ENCODE measurements around the gene UBC.
A peak's percentile ranks its signal among the peaks of the same experiment; 100 is the strongest.
"Not testable (repeated sequence)": the region's sequence is repeated elsewhere in the genome, so short reads cannot be mapped to it uniquely, and the experiment has no call there.

UBC gene

DNA sequence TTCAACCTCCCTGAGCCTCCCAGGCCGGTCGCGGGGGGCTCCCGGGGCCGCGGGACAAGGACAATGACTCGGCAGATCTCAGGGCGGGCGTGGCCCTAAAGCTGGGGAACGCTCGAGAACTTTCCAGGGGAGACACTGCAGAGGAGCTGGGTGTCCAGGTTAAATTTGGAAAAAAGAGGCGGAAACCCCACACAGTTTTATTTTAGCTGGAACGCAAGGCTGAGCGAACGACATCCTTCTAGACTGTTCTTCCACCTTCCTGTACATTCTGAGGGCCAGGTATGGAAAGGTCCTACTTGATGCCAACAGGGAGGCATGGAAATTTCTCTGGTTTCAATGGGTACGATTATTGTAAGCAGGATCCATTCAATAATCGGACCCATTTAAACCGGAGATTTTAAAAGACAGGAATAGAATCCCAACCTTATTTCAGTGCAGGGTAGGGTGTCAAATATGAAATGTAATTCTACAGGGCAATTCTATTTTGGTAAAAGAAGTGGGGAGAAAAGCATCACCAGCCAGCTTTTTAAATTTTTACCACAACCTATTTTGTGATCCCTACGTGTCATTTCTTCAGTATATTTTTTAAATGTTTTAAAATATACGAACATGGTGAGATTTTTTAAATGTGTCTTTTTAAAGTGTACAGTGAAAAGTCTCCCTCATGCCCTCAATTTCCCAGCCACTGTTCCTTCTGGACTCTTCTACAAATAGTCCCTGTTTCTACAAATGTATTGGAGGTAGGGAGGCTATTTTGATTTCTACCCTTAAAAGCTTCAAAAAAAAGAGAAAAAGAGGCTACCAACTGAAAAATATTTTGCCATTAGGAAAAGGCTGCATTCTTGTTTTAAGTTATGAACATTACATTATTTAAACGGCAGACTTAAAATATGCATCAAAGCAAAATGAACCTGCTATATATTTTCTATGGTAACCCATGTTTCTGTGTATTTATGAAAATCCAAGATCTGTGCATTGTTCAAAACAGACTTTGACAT is 1.1 kb upstream of the UBC start:
- peak; percentile 55 for DNase-seq (ENCODE audit: low read depth)

DNA sequence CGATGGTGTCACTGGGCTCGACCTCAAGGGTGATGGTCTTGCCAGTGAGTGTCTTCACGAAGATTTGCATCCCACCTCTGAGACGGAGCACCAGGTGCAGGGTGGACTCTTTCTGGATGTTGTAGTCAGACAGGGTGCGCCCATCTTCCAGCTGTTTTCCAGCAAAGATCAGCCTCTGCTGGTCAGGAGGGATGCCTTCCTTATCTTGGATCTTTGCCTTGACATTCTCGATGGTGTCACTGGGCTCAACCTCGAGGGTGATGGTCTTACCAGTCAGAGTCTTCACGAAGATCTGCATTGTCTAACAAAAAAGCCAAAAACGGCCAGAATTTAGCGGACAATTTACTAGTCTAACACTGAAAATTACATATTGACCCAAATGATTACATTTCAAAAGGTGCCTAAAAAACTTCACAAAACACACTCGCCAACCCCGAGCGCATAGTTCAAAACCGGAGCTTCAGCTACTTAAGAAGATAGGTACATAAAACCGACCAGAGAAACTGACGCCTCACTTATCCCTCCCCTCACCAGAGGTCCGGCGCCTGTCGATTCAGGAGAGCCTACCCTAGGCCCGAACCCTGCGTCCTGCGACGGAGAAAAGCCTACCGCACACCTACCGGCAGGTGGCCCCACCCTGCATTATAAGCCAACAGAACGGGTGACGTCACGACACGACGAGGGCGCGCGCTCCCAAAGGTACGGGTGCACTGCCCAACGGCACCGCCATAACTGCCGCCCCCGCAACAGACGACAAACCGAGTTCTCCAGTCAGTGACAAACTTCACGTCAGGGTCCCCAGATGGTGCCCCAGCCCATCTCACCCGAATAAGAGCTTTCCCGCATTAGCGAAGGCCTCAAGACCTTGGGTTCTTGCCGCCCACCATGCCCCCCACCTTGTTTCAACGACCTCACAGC is 717 bp downstream of the UBC start:
- no peak for DNase-seq (ENCODE audit: low read depth)

DNA sequence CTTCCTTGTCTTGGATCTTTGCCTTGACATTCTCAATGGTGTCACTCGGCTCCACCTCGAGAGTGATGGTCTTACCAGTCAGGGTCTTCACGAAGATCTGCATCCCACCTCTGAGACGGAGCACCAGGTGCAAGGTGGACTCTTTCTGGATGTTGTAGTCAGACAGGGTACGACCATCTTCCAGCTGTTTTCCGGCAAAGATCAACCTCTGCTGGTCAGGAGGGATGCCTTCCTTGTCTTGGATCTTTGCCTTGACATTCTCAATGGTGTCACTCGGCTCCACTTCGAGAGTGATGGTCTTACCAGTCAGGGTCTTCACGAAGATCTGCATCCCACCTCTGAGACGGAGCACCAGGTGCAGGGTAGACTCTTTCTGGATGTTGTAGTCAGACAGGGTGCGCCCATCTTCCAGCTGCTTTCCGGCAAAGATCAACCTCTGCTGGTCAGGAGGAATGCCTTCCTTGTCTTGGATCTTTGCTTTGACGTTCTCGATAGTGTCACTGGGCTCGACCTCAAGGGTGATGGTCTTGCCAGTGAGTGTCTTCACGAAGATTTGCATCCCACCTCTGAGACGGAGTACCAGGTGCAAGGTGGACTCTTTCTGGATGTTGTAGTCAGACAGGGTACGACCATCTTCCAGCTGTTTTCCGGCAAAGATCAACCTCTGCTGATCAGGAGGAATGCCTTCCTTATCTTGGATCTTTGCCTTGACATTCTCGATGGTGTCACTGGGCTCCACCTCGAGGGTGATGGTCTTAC is 1.7 kb downstream of the UBC start:
- not testable (repeated sequence) for DNase-seq (ENCODE audit: low read depth)

DNA sequence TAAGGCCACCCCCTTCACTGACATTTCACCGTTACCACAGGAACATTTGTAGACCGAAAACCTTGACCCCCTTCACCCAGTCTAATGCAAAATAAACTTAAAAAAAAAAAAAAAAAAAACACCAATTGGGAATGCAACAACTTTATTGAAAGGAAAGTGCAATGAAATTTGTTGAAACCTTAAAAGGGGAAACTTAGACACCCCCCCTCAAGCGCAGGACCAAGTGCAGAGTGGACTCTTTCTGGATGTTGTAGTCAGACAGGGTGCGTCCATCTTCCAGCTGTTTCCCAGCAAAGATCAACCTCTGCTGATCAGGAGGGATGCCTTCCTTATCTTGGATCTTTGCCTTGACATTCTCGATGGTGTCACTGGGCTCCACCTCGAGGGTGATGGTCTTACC is 2.9 kb downstream of the UBC start:
- DNase-seq (ENCODE audit: low read depth) = not testable (repeated sequence)

DNA sequence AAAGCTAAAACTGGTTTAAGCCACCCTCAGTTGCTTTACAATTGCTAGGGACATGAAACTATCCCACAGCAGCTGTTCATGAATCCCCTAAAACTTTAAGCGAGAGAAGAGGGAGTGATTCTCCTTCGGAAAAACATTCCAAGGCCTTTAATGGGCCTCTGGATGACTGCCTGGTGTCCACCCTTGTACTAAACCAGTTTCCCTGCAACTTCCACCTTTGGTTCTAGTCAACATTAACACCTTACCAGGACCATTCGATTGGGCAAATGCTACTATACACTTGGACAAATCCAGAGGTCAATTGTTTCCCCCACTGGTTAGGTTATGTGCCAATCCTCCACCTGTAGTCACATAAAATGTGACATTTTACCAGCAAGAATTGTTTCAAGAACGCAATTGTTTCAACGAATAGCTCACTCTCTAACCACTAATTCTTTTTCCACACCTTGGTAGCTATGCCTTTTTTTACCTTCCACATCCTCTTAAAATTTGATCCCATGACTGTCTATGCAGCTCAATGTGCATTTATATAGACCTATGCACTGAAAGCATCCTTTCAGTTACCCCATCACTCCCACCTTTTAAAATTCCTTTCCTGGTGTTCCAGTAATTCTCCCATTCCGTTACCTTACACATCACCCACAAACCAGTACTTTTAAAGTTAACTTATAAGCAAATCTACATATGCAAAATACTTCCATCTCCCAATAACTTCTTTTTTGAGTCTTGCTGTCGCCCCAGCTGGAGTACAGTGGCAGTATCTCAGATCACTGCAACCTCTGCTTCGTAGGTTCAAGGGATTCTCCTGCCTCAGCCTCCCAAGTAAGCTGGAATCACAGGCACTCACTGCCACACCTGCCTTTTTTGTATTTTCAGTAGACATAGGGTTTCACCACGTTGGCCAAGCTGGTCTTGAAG is 3.6 kb downstream of the UBC start:
- DNase-seq (ENCODE audit: low read depth) = no peak

DNA sequence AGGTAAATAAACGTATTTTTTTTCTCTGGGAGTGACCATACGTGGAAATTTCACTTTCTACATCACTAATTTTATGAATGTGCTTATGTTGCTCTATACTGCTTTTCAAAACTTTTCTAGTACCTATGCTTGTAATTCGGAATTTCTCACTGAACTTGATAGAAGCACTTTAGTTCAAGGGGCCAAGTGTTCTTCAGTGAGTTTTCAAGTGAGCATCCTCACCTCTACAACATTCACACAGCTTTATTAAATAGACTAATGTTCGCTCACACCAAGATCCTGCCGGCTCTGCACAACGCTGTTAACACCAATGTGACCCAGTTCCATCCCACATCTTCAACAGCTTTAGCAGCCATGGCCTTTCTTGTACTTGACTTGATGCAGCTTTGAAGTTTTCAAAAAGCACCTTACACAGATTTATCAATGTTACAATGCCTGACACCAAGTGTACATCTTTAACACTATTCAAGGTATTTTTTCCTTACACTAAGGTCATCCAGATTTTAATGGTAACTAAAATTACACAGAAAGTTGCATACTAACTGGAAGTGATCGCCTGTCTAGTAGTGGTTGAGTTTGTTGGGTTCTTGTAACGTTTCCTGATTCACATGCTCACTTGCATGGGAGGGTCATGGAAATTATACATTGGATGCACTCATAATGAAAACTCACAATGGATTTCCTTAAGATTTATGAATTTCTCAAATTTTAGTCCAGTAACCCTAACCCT is 4.5 kb downstream of the UBC start:
- no peak for DNase-seq (ENCODE audit: low read depth)

DNA sequence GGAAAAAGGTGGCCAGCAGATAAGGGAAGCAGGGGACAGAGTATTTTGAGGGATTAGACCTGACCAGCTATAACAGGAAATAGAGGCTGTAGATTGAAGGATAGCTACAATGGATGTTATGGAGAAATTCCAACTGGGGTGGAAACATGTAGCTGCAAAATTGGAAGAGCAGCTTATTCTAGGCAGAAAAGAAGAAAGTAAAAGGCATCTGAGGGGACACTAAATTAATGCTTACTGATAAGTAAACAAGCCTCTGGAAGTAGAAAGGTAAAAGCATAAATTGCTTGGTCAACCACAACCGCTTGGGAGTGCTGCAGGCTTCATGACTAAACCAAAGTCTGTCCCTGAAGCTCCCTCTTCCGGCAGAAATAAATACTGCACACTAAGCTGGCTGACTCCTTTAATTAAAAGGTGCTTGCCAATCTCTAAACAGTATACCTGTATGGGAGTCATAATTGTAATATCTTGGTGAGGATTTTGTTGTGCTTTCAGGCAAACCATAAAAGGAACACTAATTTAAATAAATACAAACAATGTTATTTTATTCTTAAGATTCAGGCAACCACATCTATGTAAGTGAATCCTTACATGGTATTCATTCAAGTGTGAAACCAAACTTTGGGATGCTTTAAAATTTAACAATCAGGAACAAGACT is 7.7 kb downstream of the UBC start:
- DNase-seq (ENCODE audit: low read depth) = peak; percentile 78

DNA sequence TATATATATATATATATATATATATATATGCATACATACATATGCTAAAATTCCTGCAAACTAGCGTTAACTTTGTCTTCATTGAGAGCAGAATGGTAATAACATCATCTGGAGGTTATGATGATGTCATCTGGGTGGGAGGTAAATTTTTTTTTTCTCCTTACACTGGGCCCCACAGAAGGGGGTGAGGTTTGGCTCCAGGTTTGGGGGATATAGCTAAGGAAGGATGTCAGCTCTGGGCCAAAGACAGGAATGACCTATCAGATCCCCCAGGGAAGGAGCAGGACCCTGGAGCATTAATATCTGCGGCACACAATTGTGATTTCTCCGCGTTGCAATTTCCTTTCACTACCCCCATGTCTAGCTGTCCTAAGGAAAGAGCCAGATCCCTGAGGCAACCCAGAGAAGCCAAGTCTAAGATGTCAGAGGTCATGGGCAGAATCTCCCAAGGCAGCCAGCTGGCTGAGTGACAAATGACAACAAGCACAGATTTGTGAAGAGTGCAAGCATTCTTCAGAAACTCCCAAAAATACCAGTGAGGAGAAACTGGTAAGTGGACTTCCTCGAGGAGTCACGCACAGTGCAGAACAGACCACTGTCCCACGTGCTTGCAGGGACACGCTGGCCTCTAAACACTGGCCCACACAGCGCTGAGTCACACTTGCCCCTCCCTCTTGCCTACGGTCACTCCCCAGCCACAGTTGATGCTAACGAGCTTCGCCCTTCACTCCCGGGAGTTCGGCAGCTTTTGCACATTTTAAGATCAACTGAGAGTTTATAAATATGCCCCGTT is 9.9 kb downstream of the UBC start:
- DNase-seq (ENCODE audit: low read depth) = peak; percentile 76

DNA sequence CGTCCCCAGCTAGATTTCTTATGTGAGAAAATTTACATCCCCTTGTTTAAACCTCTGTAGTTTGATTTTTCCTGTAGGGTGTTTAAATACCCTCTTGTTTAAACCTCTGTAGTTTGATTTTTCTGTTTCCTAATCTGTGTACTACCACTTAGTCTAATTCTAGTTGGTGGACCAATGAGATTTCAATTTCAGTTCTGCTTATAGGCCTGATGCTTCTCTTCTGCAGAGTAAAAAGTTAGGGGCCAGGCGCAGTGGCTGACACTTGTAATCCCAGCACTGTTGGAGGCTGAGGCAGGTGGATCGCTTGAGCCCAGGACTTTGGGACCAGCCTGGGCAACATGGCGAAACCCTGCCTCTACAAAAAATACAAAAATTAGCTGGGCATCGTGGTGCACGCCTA is 11.5 kb downstream of the UBC start:
- no peak for DNase-seq (ENCODE audit: low read depth)

DNA sequence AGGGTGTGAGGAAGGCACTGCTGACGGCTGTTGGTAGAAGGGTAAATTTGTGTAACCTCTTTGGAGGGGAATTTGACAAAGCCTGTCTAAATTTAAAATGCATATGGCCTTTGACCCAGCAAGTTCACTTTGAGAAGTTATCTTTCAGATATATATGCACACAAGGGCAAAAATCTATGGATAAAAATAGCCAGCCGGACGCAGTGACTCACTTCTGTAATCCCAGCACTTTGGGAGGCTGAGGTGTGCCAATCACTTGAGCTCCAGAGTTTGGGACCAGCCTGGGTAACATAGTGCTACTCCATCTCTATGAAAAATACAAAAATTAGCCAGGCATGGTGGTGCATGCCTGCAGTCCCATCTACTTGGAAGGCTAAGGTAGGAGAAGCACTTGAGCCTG is 13.4 kb downstream of the UBC start:
- DNase-seq (ENCODE audit: low read depth) = no peak

DNA sequence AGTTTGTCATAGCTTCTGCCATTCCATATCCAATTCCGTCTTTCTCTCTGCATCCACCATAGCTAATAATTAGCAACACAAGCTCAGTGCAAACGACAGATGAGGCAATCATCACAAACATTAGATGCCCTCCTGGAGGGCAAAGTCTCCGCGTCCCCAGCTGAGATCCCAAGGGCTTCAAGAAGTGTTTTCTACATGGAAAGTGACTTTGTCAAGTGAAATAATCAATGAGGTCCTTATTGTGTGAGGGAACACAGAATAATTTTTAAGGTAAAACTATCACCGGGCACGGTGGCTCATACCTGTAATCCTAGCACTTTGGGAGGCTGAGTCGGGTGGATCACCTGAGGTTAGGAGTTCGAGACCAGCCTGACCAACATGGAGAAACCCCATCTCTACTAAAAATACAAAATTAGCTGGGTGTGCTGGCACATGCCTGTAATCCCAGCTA is 14.1 kb downstream of the UBC start:
- DNase-seq (ENCODE audit: low read depth) = not testable (repeated sequence)

DNA sequence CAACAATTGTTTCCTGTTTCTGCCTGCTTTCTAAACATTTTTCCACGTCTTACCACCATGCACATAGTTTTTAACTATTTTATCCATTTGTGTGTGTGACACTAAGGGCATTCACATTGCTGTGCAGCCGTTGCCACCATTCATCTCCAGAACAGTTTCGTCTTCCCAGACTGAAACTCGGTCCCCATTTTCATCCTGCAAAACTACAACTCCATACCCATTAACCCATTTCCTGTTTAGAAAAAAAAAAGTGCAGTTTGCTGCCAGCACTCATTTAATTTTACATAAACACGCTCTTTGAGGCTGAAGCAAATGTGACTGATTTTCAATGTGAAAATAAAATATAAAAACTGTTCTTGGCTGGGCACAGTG is 15.5 kb downstream of the UBC start:
- no peak for DNase-seq (ENCODE audit: low read depth)

DNA sequence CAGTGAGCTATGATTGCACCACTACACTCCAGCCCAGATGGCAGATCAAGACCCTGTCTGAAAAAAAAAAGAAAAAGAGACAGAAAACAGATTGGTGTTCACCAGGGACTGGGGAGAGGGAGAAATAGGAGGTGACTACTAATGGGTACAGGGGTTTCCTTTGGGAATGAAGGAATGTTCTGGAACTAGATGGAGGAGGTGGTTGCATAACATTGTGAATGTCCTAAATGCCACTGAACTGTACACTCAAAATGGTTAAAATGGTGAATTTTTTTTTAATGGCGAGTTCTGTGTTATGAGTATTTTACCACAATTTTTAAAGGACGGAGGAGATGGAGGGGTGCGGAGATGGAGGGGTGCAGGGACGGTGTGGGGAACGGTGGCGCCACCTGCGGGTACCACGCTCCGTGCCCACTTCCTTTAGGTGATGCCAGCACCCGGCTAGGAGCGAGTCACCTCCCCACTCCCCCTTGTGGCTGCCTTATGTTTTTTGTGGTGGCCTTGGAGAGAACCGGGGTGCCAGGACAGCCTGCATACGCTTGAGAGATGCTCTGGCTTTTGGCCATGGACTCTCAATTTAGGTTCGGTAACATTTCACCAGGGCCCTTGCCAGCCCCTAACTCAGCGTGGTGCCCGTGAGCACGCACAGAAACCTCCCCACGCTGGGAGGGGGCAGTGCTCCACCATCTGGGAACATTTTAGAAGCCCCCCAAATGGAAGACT is 16.1 kb downstream of the UBC start:
- DNase-seq (ENCODE audit: low read depth) = no peak

DNA sequence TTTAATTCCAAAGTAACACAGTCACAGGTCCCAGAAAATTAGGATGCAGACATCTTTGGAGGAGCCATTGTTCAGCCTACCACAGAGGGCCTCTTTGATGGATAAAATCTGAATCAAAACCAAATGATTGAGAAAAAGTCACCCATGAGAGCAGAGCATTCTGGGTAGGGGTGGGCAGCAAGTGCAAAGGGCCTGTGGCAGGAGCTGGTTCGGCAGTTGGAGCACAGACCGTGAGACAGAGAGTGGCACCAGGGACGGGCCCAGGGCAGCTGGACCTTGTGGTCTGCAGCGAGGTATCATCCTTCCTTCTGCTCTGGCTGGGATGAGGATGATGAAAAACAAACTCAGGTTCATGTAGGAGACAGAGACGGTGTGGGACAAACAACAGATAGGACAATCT is 18.0 kb downstream of the UBC start:
- no peak for DNase-seq (ENCODE audit: low read depth)

DNA sequence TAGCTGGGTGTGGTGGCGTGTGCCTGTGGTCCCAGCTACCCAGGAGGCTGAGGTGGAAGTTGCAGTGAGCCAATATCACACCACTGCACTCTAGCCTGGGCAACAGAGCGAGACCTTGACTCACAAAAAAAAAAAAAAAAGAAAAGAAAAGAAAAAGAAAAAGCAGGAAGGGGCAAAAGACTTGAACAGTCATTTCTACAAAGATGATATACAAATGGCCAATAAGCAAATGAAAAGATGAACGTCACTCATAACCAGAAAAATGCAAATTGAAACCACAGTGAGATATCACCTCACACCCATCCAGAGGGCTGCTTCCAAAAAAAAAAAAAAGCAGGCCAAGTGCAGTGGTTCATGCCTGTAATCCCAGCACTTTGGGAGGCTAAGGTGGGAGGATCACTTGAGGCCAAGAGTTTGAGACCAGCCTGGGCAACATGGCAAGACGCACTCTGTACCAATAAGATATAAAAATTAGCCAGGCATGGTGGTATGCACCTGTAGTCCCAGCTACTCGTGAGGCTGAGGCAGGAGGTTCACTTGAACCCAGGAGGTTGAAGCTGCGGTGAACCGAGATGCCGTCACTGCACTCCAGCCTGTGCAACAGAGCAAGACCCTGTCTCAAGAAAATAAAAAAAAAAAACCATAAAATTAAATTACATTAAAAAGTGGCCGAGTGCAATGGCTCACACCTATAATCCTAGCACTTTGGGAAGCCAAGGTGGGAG is 20.5 kb downstream of the UBC start:
- DNase-seq (ENCODE audit: low read depth) = no peak

DNA sequence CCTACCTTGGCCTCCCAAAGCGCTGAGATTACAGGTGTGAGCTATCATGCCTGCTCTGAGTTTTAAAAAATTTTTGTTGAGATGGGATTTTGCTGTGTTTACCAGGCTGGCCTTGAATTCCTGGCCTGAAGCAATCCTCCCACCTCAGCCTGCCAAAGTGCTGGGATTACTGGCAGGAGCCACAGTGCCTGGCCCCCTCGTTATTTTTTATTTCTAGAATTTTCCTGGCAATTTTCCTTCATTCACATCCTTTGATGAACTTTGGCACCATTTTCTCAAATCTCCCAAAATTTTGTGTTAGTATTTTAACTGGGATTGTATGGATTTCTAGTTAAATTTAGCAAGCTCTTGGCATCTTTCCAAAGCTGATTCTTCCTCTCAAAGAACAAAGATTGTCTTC is 26.2 kb downstream of the UBC start:
- no peak for DNase-seq (ENCODE audit: low read depth)

DNA sequence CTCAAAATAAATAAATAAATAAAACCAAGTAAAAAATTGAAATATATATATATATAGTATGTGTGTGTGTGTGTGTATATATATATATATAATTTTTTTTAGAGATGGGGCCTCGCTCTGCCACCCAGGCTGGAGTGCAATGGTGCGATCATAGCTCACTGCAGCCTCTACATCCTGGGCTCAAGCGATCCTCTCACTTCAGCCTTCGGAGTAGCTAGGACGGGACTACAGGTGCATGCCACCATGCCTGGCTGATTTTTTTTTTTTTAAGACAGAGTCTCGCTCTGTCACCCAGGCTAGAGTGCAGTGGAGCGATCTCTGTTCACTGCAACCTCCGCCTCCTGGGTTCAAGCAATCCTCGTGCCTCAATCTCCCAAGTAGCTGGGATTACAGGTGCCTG is 26.7 kb downstream of the UBC start:
- DNase-seq (ENCODE audit: low read depth) = not testable (repeated sequence)
